ENCODE measurements around the gene ZNF511. TPM values are rescaled to one million over a fixed set of nuclear protein-coding genes. Genes with fewer than 3 reads are reported as not detected.

Gene ZNF511
- total and polyA plus RNA-seq, 9 of the 15 experiments (the other 6 are each of a cell fraction or from before 2014, with no cell fraction given): 0.61 to 69.3 (median 40.1) TPM

- Histone ChIP-seq H2AFZ (ENCODE audit: low read depth, low read length) (no peak overlapping the region), H3K79me2 (ENCODE audit: control insufficient read depth, insufficient read depth, low read length) (peaks cover 42% of the 10 kb centered on the region), H3K36me3 (ENCODE audit: control insufficient read depth, insufficient read depth, low read length) (peaks cover 37% of the 10 kb centered on the region; the same call in 2 of the 3 replicates), H3K4me2 (ENCODE audit: insufficient read depth, low read length) (no peak overlapping the region; the same call in 1 of the 2 replicates), H3K4me1 (replicated peaks in 1 of 2; ENCODE audit: control insufficient read depth in 2 of 2, insufficient read depth in 2 of 2, low read length in 2 of 2) (peaks cover 21 to 45% of the 10 kb centered on the region in 2 experiments), H3K9ac (ENCODE audit: insufficient read depth in 1 of 2, low read depth in 2 of 2, low read length in 2 of 2) (peak overlapping the region in 1 of 2 experiments; percentile 31; a peak in 1 of 4 replicates), H3K4me3 (no peak overlapping the region), H3K27me3 (ENCODE audit: control insufficient read depth in 2 of 2, insufficient read depth in 2 of 2, low read length in 2 of 2) (no peaks in the 10 kb centered on the region), H4K20me1 (replicated peaks; ENCODE audit: control insufficient read depth, insufficient read depth, low read length) (no peaks in the 10 kb centered on the region), H3K9me1 (ENCODE audit: control insufficient read depth, insufficient read depth, low read length) (no peaks in the 10 kb centered on the region), H3K27ac (ENCODE audit: extremely low read depth, low read depth, low read length) (no peak overlapping the region), H3K9me3 (replicated peaks; ENCODE audit: control insufficient read depth, insufficient read depth, low read depth, low read length) (no peaks in the 10 kb centered on the region)
- DNase-seq (ENCODE audit: extremely low read depth in 1 of 4, low spot score in 3 of 4): no peak
- FAIRE-seq: no peak
- ChIA-PET CTCF (ENCODE audit: low intra/inter-chr PET ratio) (no interaction called here), POLR2A (no interaction called here)
- intact Hi-C loops (cut with micrococcal nuclease): no loop called here
- ATAC-seq: no peak
- TF ChIP-seq HDGF (IDR thresholded peaks at IDR 0.05) (no peak), RBFOX2 (IDR thresholded peaks at IDR 0.05; ENCODE audit: low read depth, low read length) (peak; percentile 41; the same call in 1 of the 2 replicates)
- no TSS peak for BruUV-seq (replicated peaks)
- 87% methylated on average over 23 of the region's 33 CpGs for WGBS (ENCODE audit: insufficient coverage, low coverage, missing lambda C conversion rate)
- in situ Hi-C loops (cut with MboI): loop anchor here (5.0 kb wide), 2 partner anchors 63 to 168 kb away; no protein-coding TSS in a partner anchor
These were observed 1.1 kb downstream of the ZNF511 start for GRCh38 chr10:133309720-133310398.

GRCh38 chr10:133310399-133310755, 1.7 kb downstream of the ZNF511 start:
- in situ Hi-C loops (cut with MboI) (no loop called here), intact Hi-C loops (cut with micrococcal nuclease) (no loop called here)
- Histone ChIP-seq H3K4me1 (replicated peaks in 1 of 2; ENCODE audit: control insufficient read depth in 2 of 2, insufficient read depth in 2 of 2, low read length in 2 of 2) (peaks cover 20 to 48% of the 10 kb centered on the region in 2 experiments), H3K9me3 (replicated peaks; ENCODE audit: control insufficient read depth, insufficient read depth, low read depth, low read length) (no peaks in the 10 kb centered on the region), H3K9me1 (ENCODE audit: control insufficient read depth, insufficient read depth, low read length) (no peaks in the 10 kb centered on the region), H3K79me2 (ENCODE audit: control insufficient read depth, insufficient read depth, low read length) (peaks cover 39% of the 10 kb centered on the region), H2AFZ (ENCODE audit: low read depth, low read length) (no peak overlapping the region), H3K9ac (ENCODE audit: insufficient read depth in 1 of 2, low read depth in 2 of 2, low read length in 2 of 2) (peak overlapping the region in 1 of 2 experiments; percentile 26; a peak in 1 of 4 replicates), H3K27me3 (ENCODE audit: control insufficient read depth in 2 of 2, insufficient read depth in 2 of 2, low read length in 2 of 2) (no peaks in the 10 kb centered on the region), H3K27ac (ENCODE audit: extremely low read depth, low read depth, low read length) (no peak overlapping the region), H3K4me3 (no peak overlapping the region), H4K20me1 (replicated peaks; ENCODE audit: control insufficient read depth, insufficient read depth, low read length) (no peaks in the 10 kb centered on the region), H3K36me3 (ENCODE audit: control insufficient read depth, insufficient read depth, low read length) (peaks cover 37% of the 10 kb centered on the region; the same call in 2 of the 3 replicates), H3K4me2 (ENCODE audit: insufficient read depth, low read length) (no peak overlapping the region)
- no TSS peak for BruUV-seq (replicated peaks)
- ATAC-seq: no peak
- TF ChIP-seq RBFOX2 (IDR thresholded peaks at IDR 0.05; ENCODE audit: low read depth, low read length) (peak; percentile 47; the same call in 1 of the 2 replicates), ZKSCAN3 (CRISPR knock-in tag; IDR thresholded peaks at IDR 0.05) (no peak)
- ChIA-PET CTCF (ENCODE audit: low intra/inter-chr PET ratio) (no interaction called here), POLR2A (no interaction called here)
- WGBS (ENCODE audit: insufficient coverage, low coverage, missing lambda C conversion rate): 98% methylated on average over 16 of the region's 16 CpGs
- DNase-seq (ENCODE audit: extremely low read depth in 1 of 4, low spot score in 3 of 4): no peak
- no peak for FAIRE-seq

Measured in K562 (cell line).